NB4 (cell line): Measurements from ENCODE around the gene TMPRSS13.

ENCODE experiments used
- POLR2A ChIP-seq: IDR thresholded peaks from 2 replicates; pipeline ENCODE4 v1.6.1; 2011; ENCODE audit warnings: mild to moderate bottlenecking; ENCODE audit not compliant: insufficient read length; ENCODE audit errors: extremely low read depth
- TF ChIP-seq, protein P1 (sequence below): IDR thresholded peaks from one replicate; pipeline ENCODE4 v1.5.1; 2012; ENCODE audit warnings: low read depth, low read length

DNA sequence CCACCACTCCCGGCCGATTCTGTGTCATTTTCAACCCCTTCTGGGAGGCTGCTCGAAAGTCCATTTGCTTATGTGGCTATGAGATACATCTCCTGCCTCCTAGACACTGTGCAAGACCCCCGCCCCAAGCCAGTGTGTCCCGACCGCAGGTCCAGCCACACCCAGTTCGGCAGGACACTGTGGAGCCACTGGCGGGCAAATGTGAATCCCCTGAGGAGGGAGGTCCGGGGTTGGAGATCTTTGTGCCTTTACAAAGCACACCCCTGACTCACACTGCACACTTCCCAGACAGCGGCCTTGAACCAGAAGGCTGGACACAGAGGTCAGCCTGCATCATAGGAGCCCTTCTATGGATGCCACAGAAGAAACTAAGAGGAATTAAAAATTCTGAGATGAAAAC, 70.1 kb downstream of the TMPRSS13 start:
- TF ChIP-seq, protein P1, sequence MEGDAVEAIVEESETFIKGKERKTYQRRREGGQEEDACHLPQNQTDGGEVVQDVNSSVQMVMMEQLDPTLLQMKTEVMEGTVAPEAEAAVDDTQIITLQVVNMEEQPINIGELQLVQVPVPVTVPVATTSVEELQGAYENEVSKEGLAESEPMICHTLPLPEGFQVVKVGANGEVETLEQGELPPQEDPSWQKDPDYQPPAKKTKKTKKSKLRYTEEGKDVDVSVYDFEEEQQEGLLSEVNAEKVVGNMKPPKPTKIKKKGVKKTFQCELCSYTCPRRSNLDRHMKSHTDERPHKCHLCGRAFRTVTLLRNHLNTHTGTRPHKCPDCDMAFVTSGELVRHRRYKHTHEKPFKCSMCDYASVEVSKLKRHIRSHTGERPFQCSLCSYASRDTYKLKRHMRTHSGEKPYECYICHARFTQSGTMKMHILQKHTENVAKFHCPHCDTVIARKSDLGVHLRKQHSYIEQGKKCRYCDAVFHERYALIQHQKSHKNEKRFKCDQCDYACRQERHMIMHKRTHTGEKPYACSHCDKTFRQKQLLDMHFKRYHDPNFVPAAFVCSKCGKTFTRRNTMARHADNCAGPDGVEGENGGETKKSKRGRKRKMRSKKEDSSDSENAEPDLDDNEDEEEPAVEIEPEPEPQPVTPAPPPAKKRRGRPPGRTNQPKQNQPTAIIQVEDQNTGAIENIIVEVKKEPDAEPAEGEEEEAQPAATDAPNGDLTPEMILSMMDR = no peak
- TF ChIP-seq POLR2A = no peak
